AG10803 (cell line): ENCODE results near the gene SYTL1.

ENCODE experiments used
- DNase-seq: peaks from one replicate; pipeline ENCODE4 v3.0.0; 2010; ENCODE audit warnings: low read depth
- H3K4me3 ChIP-seq: 2 replicates; pipeline ENCODE4 v1.5.1; 2011; ENCODE audit warnings: mild to moderate bottlenecking, low read length, control low read depth
- CTCF ChIP-seq: conservative IDR thresholded peaks from 2 replicates; pipeline ENCODE4 v1.5.1; 2011; ENCODE audit warnings: mild to moderate bottlenecking, low read length, control low read depth, inconsistent platforms

The SYTL1 gene

DNA sequence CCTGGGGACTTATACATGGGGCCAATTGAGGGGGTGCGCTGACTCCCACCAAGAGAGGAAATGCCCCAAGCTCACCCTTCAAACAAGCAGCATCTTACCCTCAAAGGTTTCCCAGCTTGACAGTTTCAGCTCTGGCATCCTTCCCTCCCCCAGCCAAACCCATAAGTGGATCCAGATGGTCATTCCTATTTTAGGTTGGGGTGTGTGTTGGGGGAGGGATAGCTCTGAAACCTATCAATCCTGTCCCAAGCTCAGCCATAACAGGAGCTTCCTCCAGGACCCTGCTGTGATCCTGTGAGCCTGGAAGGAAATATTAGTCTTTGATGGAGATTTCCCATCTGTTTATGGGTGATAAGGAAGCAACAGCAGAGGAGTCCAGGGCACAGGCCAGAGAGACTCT lies 23.2 kb upstream of the SYTL1 start:
- peak; percentile 81 for DNase-seq
- no peak overlapping the region for H3K4me3 ChIP-seq
- TF ChIP-seq CTCF = no peak

GRCh38 chr1:27321813-27322568 lies 19.8 kb upstream of the SYTL1 start, which contains the start of gene TMEM222:
Gene TMEM222 (plus strand): TSS chr1:27322163. CDS start chr1:27322198, 35 bp downstream.
- peak within 1 kb of the TSS; percentile 100 for H3K4me3 ChIP-seq
- TF ChIP-seq CTCF = no peak
- peak; percentile 97 for DNase-seq

- H3K4me3 ChIP-seq = peak overlapping the region; percentile 100
- no peak for TF ChIP-seq CTCF
- DNase-seq = no peak
Measured at GRCh38 chr1:27322569-27323240, 19.1 kb upstream of the SYTL1 start.

DNA sequence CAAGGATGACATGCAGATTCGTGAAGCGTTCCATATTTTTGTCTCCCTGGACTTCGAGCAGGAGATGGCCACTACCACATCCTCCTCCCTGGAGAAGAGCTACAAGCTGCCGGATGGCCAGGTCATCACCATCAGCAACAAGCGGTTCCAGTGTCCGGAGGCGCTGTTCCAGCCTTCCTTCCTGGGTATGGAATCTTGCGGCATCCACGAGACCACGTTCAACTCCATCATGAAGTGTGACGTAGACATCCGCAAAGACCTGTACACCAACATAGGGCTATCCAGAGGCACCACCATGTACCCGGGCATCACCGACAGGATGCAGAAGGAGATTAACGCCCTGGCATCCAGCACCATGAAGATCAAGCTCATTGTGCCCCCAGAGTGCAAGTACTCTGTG lies 16.5 kb upstream of the SYTL1 start:
- DNase-seq = no peak
- H3K4me3 ChIP-seq = no peak overlapping the region
- TF ChIP-seq CTCF = no peak

DNA sequence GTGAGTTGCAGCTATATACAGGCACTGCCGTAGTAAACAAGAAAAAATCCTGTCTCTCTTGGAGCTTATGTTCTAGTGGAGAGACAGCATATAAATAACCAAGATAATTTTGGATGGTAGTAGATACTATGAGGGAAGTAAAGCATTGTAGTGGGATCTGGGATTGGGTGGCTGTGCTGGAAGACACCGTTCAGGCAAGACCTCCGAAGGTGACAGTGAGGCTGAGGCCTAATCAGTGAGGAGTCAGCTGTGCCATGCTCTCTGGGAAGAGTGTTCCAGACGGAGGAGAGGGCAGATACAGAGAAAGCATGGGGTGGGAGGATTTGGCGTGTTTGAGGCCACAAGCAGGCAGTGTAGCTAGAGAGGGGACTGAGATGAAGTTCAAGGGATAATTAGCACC lies 13.9 kb upstream of the SYTL1 start:
- no peak overlapping the region for H3K4me3 ChIP-seq
- TF ChIP-seq CTCF = no peak
- no peak for DNase-seq

DNA sequence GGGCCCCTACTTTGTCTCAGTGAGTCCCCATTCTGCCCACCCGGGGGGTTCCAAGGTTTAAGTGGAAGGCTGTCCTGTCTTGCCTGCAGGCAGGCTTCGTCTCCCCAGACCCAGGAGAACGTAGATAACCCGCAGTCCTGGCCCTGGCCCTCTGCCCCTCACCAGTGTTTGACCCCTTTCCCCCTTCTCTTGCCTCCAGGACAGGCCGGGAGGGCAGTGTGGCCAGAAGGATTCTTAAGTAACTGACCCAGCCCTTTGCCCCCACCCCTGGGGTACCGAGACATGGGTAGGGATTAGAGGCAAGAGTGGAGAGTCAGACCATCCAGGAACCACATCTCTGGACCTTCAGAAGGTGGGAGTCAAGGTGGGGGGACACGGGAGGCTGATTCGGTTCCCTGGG lies 11.0 kb upstream of the SYTL1 start:
- TF ChIP-seq CTCF = no peak
- H3K4me3 ChIP-seq = no peak overlapping the region
- no peak for DNase-seq

DNA sequence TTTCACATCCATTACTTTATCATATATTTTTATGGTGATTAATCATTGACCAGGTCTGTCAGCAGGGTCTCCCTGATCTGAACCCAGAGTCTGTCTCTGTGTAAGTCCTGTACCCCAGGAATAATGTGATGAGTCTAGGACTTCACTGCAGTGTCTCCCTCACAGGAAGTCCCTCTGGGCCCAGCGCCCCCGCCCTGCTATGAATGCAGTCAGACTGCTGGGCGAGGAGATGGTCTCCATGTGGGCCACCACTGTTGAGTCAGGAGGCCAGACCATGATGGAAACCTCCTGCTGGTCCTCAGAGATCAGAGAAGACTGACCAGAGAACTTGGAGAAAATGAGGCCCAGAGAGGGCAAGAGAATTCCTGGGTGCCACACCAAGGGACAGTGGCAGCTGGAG lies 10.4 kb upstream of the SYTL1 start:
- no peak for DNase-seq
- no peak overlapping the region for H3K4me3 ChIP-seq
- TF ChIP-seq CTCF = no peak
